HepG2 (cell line): ENCODE data around the gene MXI1.

Source experiments
- DNMT1 ChIP-seq: sonication (generic); formaldehyde crosslinking; IDR thresholded peaks from 2 replicates; pipeline ENCODE4 v1.5.1; 2020; ENCODE audit warnings: mild to moderate bottlenecking, missing genetic modification reagents
- KDM1A ChIP-seq: IDR thresholded peaks from 2 replicates; pipeline ENCODE4 v1.6.1; 2016; ENCODE audit warnings: missing compliant biosample characterization
- ZNF12 ChIP-seq: sonication (generic); formaldehyde crosslinking; IDR thresholded peaks from 2 replicates; pipeline ENCODE4 v1.5.0; 2020; ENCODE audit warnings: missing genetic modification reagents
- TF ChIP-seq, protein P1 (sequence below): sonication (generic); formaldehyde crosslinking; IDR thresholded peaks from 2 replicates; pipeline ENCODE4 v1.8.1; 2023; ENCODE audit warnings: mild to moderate bottlenecking, inconsistent platforms, moderate library complexity, missing genetic modification reagents, borderline replicate concordance
- TF ChIP-seq, protein P2 (sequence below): sonication (generic); formaldehyde crosslinking; IDR thresholded peaks from 2 replicates; pipeline ENCODE4 v1.5.0; 2020; ENCODE audit warnings: missing genetic modification reagents, mild to moderate bottlenecking, borderline replicate concordance

DNA sequence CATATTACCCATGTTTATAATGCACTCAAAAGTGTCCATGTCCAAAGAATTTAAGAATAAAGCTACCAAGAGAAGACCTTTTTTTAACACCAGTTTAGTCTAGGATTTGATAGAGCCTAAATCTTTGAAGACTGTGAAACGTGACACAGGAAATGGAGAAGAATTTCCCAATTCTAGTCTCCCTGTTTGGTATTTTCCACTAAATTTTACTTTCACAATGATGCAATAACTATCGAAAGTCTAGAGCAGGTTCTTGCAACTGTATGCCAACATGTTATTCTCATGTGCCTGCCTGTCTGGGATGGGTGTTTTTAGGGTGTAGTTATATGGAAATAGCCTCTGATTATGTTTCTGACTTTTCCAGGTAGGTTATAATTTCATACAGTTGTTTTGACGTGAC is 6.9 kb upstream of the MXI1 start:
- TF ChIP-seq ZNF12 (CRISPR knock-in tag) (no peak), DNMT1 (CRISPR knock-in tag) (no peak), KDM1A (no peak)
- TF ChIP-seq, protein P1, sequence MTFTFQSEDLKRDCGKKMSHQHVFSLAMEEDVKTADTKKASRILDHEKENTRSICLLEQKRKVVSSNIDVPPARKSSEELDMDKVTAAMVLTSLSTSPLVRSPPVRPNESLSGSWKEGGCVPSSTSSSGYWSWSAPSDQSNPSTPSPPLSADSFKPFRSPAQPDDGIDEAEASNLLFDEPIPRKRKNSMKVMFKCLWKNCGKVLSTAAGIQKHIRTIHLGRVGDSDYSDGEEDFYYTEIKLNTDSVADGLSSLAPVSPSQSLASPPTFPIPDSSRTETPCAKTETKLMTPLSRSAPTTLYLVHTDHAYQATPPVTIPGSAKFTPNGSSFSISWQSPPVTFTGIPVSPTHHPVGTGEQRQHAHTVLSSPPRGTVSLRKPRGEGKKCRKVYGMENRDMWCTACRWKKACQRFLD, result no peak
- TF ChIP-seq, protein P2, sequence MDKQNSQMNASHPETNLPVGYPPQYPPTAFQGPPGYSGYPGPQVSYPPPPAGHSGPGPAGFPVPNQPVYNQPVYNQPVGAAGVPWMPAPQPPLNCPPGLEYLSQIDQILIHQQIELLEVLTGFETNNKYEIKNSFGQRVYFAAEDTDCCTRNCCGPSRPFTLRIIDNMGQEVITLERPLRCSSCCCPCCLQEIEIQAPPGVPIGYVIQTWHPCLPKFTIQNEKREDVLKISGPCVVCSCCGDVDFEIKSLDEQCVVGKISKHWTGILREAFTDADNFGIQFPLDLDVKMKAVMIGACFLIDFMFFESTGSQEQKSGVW (CRISPR knock-in tag), result no peak
